IPS-15b (cell line): ENCODE data around the gene SLC38A3.
"Not testable (repeated sequence)": the region's sequence is repeated elsewhere in the genome, so short reads cannot be mapped to it uniquely, and the experiment has no call there.

ENCODE experiments used
- H3K27me3 ChIP-seq: one replicate; pipeline ENCODE4 v1.6.1; 2013; ENCODE audit warnings: low read length; ENCODE audit not compliant: control insufficient read depth, insufficient read depth
- H3K36me3 ChIP-seq: one replicate; pipeline ENCODE4 v1.6.1; 2013; ENCODE audit warnings: low read length; ENCODE audit not compliant: control insufficient read depth, insufficient read depth
- H3K4me1 ChIP-seq: one replicate; pipeline ENCODE4 v1.6.1; 2013; ENCODE audit warnings: mild to moderate bottlenecking, low read length; ENCODE audit not compliant: control insufficient read depth, insufficient read depth
- H3K4me3 ChIP-seq: one replicate; pipeline ENCODE4 v1.5.1; 2013; ENCODE audit warnings: low read depth, low read length
- H3K9ac ChIP-seq: one replicate; pipeline ENCODE4 v1.6.1; 2013; ENCODE audit warnings: low read depth, mild to moderate bottlenecking, low read length
- H3K9me3 ChIP-seq: one replicate; pipeline ENCODE4 v1.6.1; 2013; ENCODE audit warnings: mild to moderate bottlenecking, low read length; ENCODE audit not compliant: control insufficient read depth, insufficient read depth

Gene SLC38A3

GRCh38 chr3:50241713-50242380 lies 36.8 kb downstream of the SLC38A3 start:
- H3K4me1 ChIP-seq = peaks cover 46% of the 10 kb centered on the region
- H3K9me3 ChIP-seq = no peaks in the 10 kb centered on the region
- H3K9ac ChIP-seq = peak overlapping the region; percentile 47
- H3K36me3 ChIP-seq = peaks cover 16% of the 10 kb centered on the region
- H3K27me3 ChIP-seq = no peaks in the 10 kb centered on the region
- H3K4me3 ChIP-seq = peak overlapping the region; percentile 60

- peaks cover 16% of the 10 kb centered on the region for H3K36me3 ChIP-seq
Observed at GRCh38 chr3:50242381-50242770, 37.3 kb downstream of the SLC38A3 start.

GRCh38 chr3:50242851-50243542 lies 37.9 kb downstream of the SLC38A3 start:
- Histone ChIP-seq H3K9ac (peak overlapping the region; percentile 60), H3K36me3 (peaks cover 16% of the 10 kb centered on the region), H3K4me3 (no peak overlapping the region), H3K9me3 (no peaks in the 10 kb centered on the region), H3K4me1 (peaks cover 49% of the 10 kb centered on the region), H3K27me3 (no peaks in the 10 kb centered on the region)

More at GRCh38 chr3:50242381-50242770, 37.3 kb downstream of the SLC38A3 start:
- Histone ChIP-seq H3K9me3 (no peaks in the 10 kb centered on the region), H3K4me3 (no peak overlapping the region), H3K27me3 (no peaks in the 10 kb centered on the region), H3K9ac (no peak overlapping the region), H3K4me1 (peaks cover 49% of the 10 kb centered on the region)

- Histone ChIP-seq H3K4me3 (no peak overlapping the region), H3K9ac (peak overlapping the region; percentile 60), H3K27me3 (no peaks in the 10 kb centered on the region), H3K9me3 (no peaks in the 10 kb centered on the region), H3K36me3 (peaks cover 16% of the 10 kb centered on the region), H3K4me1 (peaks cover 49% of the 10 kb centered on the region)
Observed at GRCh38 chr3:50243543-50243895, 38.4 kb downstream of the SLC38A3 start.

- not testable (repeated sequence) for H3K9ac ChIP-seq, H3K27me3 ChIP-seq, H3K4me3 ChIP-seq, H3K9me3 ChIP-seq
- Histone ChIP-seq H3K36me3 (peaks cover 21% of the 10 kb centered on the region), H3K4me1 (peaks cover 45% of the 10 kb centered on the region)
Observed at GRCh38 chr3:50244813-50245212, 39.7 kb downstream of the SLC38A3 start.

GRCh38 chr3:50245251-50245745 lies 40.2 kb downstream of the SLC38A3 start:
- H3K4me1 ChIP-seq = peaks cover 41% of the 10 kb centered on the region
- H3K9me3 ChIP-seq = no peaks in the 10 kb centered on the region
- H3K27me3 ChIP-seq = no peaks in the 10 kb centered on the region
- peak overlapping the region; percentile 35 for H3K4me3 ChIP-seq
- H3K9ac ChIP-seq = peak overlapping the region; percentile 47
- peaks cover 18% of the 10 kb centered on the region for H3K36me3 ChIP-seq

- Histone ChIP-seq H3K4me3 (peak overlapping the region; percentile 35), H3K27me3 (no peaks in the 10 kb centered on the region), H3K9me3 (no peaks in the 10 kb centered on the region), H3K36me3 (peaks cover 16% of the 10 kb centered on the region), H3K4me1 (peaks cover 37% of the 10 kb centered on the region), H3K9ac (peak overlapping the region; percentile 47)
Observed at GRCh38 chr3:50245831-50246516, 40.9 kb downstream of the SLC38A3 start.

GRCh38 chr3:50246517-50246954 lies 41.5 kb downstream of the SLC38A3 start:
- H3K4me3 ChIP-seq = no peak overlapping the region
- no peaks in the 10 kb centered on the region for H3K27me3 ChIP-seq
- peak overlapping the region; percentile 30 for H3K9ac ChIP-seq
- H3K36me3 ChIP-seq = peaks cover 16% of the 10 kb centered on the region
- H3K4me1 ChIP-seq = peaks cover 34% of the 10 kb centered on the region
- no peaks in the 10 kb centered on the region for H3K9me3 ChIP-seq

GRCh38 chr3:50248387-50248786 lies 43.3 kb downstream of the SLC38A3 start:
- Histone ChIP-seq H3K4me1 (peaks cover 16% of the 10 kb centered on the region), H3K27me3 (no peaks in the 10 kb centered on the region), H3K9me3 (no peaks in the 10 kb centered on the region), H3K36me3 (peaks cover 20% of the 10 kb centered on the region), H3K4me3 (no peak overlapping the region), H3K9ac (no peak overlapping the region)

- Histone ChIP-seq H3K4me1 (peaks cover 13% of the 10 kb centered on the region), H3K36me3 (peaks cover 23% of the 10 kb centered on the region)
Observed at GRCh38 chr3:50249457-50249856, 44.4 kb downstream of the SLC38A3 start.

GRCh38 chr3:50250514-50250913 lies 45.4 kb downstream of the SLC38A3 start:
- H3K4me1 ChIP-seq = peaks cover 9% of the 10 kb centered on the region
- H3K9ac ChIP-seq = no peak overlapping the region
- peaks cover 32% of the 10 kb centered on the region for H3K36me3 ChIP-seq

More at GRCh38 chr3:50249457-50249856, 44.4 kb downstream of the SLC38A3 start:
- H3K4me3 ChIP-seq = no peak overlapping the region
- H3K27me3 ChIP-seq = no peaks in the 10 kb centered on the region
- no peaks in the 10 kb centered on the region for H3K9me3 ChIP-seq
- no peak overlapping the region for H3K9ac ChIP-seq

More at GRCh38 chr3:50250514-50250913, 45.4 kb downstream of the SLC38A3 start:
- no peak overlapping the region for H3K4me3 ChIP-seq
- H3K27me3 ChIP-seq = no peaks in the 10 kb centered on the region
- no peaks in the 10 kb centered on the region for H3K9me3 ChIP-seq
